Head of caudate nucleus (tissue), 42 donors: ENCODE results near the gene SURF6.

Experiments used
- DNase-seq, 42 donors: peaks; one replicate each; pipeline versions ENCODE4 v3.0.0 to v3.0.0-alpha.2; 2020 to 2021; ENCODE audit warnings: mixed read lengths in 7 of 42
- intact Hi-C: fragments of 100-400 bp; cut with DNase I; formaldehyde crosslinking; loops from one replicate; pipeline ENCODE4 v1.15.0; 2022

The SURF6 gene

DNA sequence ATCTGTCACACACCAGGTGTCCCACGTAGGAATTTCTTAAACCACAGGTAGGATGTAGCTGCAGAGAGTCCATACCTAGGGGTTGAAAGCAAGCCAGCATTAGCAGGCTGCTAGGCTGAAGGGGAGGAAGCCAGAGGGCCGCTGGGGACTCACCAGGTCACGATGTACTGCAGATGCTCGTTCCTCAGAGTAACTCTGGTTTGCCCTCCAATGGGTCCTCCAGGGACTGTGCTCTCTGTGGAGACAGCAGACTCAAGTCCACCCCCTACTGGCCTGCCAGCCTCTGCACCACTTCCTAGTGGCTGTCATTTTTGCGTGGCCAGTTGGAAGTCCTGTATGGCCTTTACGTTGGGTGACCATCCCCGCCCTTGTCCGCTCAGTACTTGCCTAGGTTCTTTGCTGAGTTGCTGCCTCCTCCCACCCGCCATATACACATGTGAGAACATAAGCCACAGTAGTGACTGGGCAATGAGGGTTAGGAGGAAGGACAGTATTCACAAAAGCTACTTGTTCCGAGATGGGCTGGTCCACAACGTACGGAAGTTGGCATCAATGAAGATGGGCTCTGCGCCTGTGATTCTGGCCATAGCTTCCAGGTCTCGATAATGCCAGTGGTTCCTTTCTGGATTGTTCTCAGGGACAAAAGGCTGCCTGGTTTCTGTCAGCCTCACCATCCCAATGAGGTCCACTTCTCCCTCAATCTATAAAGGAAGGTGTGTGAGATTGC is 16.1 kb upstream of the SURF6 start:
- intact Hi-C loops, result loop anchor here (10.0 kb wide), 2 partner anchors 63 to 123 kb away; partner anchors contain the start of genes REXO4 and SLC2A6
- DNase-seq, result peak in 10 of 42 donors; percentile 11 to 62 (median 38)

DNA sequence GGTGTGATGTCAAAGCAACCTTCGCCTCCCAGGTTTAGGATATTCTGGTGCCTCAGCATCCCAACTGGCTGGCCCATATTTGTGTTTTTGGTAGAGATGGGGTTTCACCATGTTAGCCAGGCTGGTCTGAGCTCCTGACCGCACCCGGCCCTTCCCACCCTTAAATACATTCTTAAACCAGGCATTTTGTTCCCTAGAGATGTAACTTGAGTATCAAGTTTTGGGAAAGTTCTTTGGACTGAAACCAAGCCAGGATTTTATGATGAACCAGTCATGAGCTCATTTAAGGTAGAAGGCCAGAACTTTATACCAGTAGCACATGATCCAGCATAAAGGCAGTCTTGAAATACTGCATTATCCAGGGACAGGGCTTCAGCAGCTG is 15.5 kb upstream of the SURF6 start:
- intact Hi-C loops, result loop anchor here (10.0 kb wide), 2 partner anchors 63 to 123 kb away; partner anchors contain the start of genes REXO4 and SLC2A6

DNA sequence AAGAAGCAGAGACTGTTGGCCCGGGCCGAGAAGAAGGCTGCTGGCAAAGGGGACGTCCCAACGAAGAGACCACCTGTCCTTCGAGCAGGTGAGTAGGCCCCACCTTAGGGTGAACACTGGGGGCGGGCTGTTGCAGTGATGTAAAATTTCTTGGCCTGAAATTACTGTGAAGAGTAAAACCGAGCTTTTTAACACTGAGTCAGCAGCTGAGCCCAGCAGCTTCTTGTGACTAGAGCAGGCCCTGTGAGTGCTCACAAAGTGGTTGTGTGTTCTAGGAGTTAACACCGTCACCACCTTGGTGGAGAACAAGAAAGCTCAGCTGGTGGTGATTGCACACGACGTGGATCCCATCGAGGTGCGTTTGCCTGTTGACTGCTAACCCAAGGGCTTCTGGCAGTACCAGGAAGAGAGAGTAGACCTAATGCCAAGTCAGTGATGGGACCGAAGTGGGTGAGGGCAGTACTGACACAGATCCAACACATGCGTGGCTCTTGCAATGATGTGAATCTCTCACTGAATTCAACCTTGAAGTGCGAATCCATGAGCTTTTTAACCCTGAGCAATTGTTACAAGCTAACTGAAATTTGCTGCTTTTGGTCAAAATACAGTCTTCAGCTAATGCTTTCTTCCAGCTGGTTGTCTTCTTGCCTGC is 14.1 kb upstream of the SURF6 start:
- no peak for DNase-seq
- intact Hi-C loops, result loop anchor here (10.0 kb wide), 2 partner anchors 65 to 125 kb away; partner anchors contain the start of genes REXO4 and SLC2A6

More for the DNA sequence above, 15.5 kb upstream of the SURF6 start:
- DNase-seq, result no peak

- intact Hi-C loops, result no loop called here
- no peak for DNase-seq
These were observed 13.0 kb upstream of the SURF6 start for GRCh38 chr9:133348718-133349573.

DNA sequence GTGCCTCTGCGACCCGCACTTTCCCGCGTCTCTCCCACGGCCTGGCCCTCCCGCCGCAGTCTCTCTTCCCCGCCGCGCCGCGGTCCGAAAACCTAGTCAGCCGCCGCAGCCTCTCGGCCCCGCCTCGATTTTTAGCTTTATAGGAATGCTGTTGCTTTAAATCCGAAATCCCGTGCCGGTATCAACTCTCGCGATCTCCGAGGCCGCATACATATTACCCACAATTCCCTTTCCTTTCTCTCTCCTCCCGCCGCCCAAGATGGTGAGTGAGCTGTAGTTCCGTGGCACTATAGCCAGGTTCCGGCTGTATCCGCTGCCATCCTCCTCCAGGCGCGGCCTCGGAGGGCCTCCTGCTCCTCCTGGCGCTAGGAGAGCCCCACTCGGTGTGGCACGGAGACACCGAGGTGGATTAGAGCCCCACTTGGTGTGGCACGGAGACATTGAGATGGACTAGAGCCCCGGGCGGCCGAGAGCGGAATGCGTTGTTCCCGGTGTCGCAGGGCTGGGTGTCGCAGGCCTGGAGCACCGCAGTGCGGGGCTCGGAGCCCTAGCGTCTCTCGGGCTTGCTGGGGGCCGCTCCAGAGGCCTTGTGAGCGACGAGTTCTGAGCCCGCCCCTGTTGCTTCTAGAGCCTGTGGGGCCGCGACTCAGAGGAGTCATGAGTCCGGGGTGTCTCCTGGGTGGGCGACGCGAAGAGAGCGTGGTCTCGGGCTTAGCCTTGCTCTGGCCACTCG is 12.2 kb upstream of the SURF6 start, which contains the start of the genes MED22 and RPL7A:
Gene MED22, minus strand, starts transcription at position 147 of the 733 bp plus-strand sequence. CDS start 1,469 bp downstream, outside the sequence.
Gene RPL7A, plus strand, starts transcription at position 234 of the 733 bp plus-strand sequence. Its CDS starts 26 bp downstream, at position 260.
- intact Hi-C loops, result no loop called here
- DNase-seq, result peak; percentile 76 to 97 (median 92)

- intact Hi-C loops, result no loop called here
- peak in 6 of 42 donors; percentile 12 to 38 (median 22) for DNase-seq
These were observed 11.6 kb upstream of the SURF6 start for GRCh38 chr9:133347515-133347984.

DNA sequence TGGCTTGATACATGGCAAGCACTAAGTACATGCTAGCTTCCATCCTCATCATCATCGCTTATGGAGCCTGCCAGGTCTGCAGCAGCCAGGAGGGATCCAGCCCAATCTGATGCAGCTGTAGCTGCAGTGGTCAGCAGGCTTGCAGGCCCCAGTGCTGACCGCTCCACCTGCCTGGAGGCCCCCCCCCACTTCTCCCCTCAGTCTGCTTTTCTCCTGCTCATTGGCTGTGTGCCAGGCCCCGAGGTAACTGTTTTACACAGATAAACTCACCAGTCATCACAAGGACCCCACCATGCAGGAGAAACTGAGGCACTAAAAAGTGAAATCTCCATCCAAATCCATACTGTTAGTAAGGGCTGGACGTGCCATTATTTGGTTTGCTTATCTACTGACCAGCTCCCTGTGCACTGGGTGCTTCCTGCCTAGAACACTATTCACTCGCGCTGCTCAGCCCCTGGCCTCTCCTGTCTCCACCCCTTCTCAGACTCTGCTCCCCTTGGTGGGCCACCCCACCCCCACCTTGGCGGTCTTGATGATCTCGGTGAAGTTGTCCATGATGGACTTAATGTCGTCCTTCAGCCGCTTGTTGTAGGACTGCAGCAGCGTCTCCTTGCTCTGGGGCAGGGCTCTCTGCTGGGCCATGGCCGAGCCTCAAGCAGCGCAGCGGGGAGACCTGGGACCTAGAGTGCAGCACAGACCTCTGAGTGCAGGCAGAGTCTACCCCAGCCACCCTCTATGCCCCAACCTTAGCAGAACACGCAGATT is 10.2 kb upstream of the SURF6 start:
- intact Hi-C loops, result no loop called here
- no peak for DNase-seq

GRCh38 chr9:133345596-133345995 is 9.6 kb upstream of the SURF6 start:
- no peak for DNase-seq
- intact Hi-C loops, result no loop called here

- intact Hi-C loops, result no loop called here
- no peak for DNase-seq
These were observed 9.0 kb upstream of the SURF6 start for GRCh38 chr9:133344979-133345378.

- intact Hi-C loops, result no loop called here
- DNase-seq, result no peak
These were observed 8.1 kb upstream of the SURF6 start for GRCh38 chr9:133344071-133344470.

DNA sequence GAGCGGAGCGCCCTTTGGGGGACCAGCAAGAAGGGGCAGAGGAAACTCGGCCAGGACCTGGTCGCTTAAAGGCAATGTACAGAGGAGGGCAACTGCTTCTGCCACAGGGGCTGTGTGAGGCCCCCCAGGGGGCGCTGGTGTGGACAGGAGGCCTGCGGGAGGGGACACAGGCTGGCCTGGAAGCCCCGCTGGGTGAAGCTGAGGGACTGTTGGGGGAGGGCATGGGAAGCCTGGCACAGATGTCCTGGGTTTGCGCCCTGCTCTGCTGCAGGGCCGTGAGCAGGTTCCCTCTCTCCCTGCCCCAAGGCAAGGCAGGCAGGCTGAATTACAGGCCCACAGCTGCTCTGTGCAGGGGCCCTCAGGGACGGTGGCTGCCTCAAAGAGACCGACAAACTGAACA is 6.6 kb upstream of the SURF6 start:
- intact Hi-C loops, result no loop called here
- DNase-seq, result no peak

DNA sequence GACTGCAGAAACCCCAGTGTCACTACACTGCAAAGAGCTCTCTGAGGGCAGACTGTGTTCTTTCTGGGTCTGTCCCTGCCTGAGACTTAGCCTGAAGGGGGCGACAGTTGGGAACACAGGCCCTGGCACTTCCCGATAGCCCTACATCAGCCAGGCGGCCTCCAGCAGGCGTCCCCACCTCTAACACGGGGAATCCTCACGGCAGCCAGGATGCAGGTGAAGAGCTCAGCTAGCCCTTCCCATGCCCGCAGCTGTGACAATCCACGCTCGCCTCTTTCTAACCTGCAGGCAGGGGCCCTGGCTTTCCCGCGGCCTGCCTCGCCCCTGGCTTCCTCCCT is 6.0 kb upstream of the SURF6 start:
- DNase-seq, result no peak
- intact Hi-C loops, result no loop called here

DNA sequence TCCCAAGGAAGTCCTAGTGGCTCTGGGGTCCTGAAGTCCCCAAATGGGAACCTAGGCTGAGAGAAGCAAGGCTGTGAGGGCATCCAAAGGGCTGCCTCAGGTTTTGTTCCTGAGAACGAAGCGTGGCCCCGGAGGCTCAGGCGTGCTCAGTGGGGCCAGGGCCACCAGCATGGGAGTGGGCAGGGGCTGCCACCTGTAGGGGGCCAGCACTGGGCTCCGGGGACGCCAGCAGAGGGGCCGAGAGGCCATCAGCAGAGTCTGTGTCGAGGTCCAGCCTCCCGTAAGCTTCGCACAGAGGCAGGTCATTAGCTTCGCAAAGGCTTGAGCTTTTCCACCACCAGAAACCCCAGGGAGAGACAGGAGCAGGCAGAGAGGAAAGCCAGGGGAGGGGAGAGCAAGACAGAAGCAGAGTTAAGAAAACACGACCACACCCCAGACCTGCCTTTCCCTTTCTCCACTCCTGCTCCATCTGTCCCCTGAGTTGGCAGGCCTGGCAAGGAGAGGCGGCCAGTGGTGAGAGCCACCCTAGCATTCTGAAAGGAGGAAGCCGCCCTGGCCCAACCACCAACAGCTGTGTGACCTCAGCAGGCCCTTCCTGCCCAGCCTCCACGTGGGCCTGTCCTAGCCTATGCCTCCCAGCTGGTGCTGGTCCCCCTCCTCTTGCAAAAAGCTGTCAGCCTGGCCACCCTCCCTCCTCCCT is 5.5 kb upstream of the SURF6 start:
- intact Hi-C loops, result no loop called here
- DNase-seq, result peak in 30 of 42 donors; percentile 15 to 67 (median 46)

- peak in 5 of 42 donors; percentile 30 to 45 (median 37) for DNase-seq
These were observed 4.9 kb upstream of the SURF6 start for GRCh38 chr9:133340916-133341315.

GRCh38 chr9:133340256-133340655 is 4.3 kb upstream of the SURF6 start:
- intact Hi-C loops, result no loop called here
- DNase-seq, result no peak

More at GRCh38 chr9:133340916-133341315, 4.9 kb upstream of the SURF6 start:
- intact Hi-C loops, result no loop called here

- no peak for DNase-seq
- intact Hi-C loops, result no loop called here
These were observed 3.7 kb upstream of the SURF6 start for GRCh38 chr9:133339641-133340040.

GRCh38 chr9:133334888-133335287 is 1.1 kb downstream of the SURF6 start:
- DNase-seq, result peak in 4 of 42 donors; percentile 1 to 21 (median 8)
- intact Hi-C loops, result loop anchor here (5.0 kb wide), 1 partner anchor 153 kb away; no protein-coding TSS in a partner anchor
